GM21786 (cell line): ENCODE data around the gene FBXO21.
"Not testable (repeated sequence)": the region's sequence is repeated elsewhere in the genome, so short reads cannot be mapped to it uniquely, and the experiment has no call there.

Source experiments
- ATAC-seq: cut with Tn5 transposase; IDR thresholded peaks from one replicate; pipeline ENCODE4 v1.9.1; 2021; ENCODE audit not compliant: unreplicated experiment

The FBXO21 gene

GRCh38 chr12:117109943-117110635 lies 80.2 kb downstream of the FBXO21 start:
- no peak for ATAC-seq

GRCh38 chr12:117105902-117106301 lies 84.4 kb downstream of the FBXO21 start:
- ATAC-seq: no peak

- ATAC-seq: not testable (repeated sequence)
Observed at GRCh38 chr12:117104003-117104402, 86.3 kb downstream of the FBXO21 start.

GRCh38 chr12:117102800-117103181 lies 87.5 kb downstream of the FBXO21 start:
- ATAC-seq: no peak

GRCh38 chr12:117101953-117102799 lies 88.1 kb downstream of the FBXO21 start:
- ATAC-seq: no peak

GRCh38 chr12:117100851-117101673 lies 89.2 kb downstream of the FBXO21 start:
- ATAC-seq: no peak

- ATAC-seq: no peak
Observed at GRCh38 chr12:117100251-117100650, 90.0 kb downstream of the FBXO21 start.

- peak; percentile 30 for ATAC-seq
Observed at GRCh38 chr12:117098361-117099217, 91.7 kb downstream of the FBXO21 start.

- ATAC-seq: no peak
Observed at GRCh38 chr12:117098024-117098360, 92.3 kb downstream of the FBXO21 start.

GRCh38 chr12:117097159-117097558 lies 93.1 kb downstream of the FBXO21 start:
- ATAC-seq: no peak

GRCh38 chr12:117096501-117097042 lies 93.7 kb downstream of the FBXO21 start:
- ATAC-seq: no peak

- ATAC-seq: not testable (repeated sequence)
Observed at GRCh38 chr12:117095191-117095590, 95.1 kb downstream of the FBXO21 start.

GRCh38 chr12:117093918-117094630 lies 96.2 kb downstream of the FBXO21 start:
- no peak for ATAC-seq

GRCh38 chr12:117093431-117093830 lies 96.8 kb downstream of the FBXO21 start:
- no peak for ATAC-seq

- no peak for ATAC-seq
Observed at GRCh38 chr12:117092886-117093285, 97.4 kb downstream of the FBXO21 start.

- no peak for ATAC-seq
Observed at GRCh38 chr12:117092511-117092780, 97.8 kb downstream of the FBXO21 start.
